ENCODE data around the gene C10orf95. TPM values are rescaled to one million over a fixed set of nuclear protein-coding genes. Genes with fewer than 3 reads are reported as not detected.
A peak's percentile ranks its signal among the peaks of the same experiment; 100 is the strongest.

C10orf95 gene
- total RNA-seq, 2 donors from 2014 or later: not detected

- peaks cover 0 to 7% of the 10 kb centered on the region in 2 donors for H3K4me1 ChIP-seq
- H3K9me3 ChIP-seq: no peaks in the 10 kb centered on the region
- no peak for TF ChIP-seq CTCF (IDR thresholded peaks at IDR 0.05)
- H3K27ac ChIP-seq: peak overlapping the region; percentile 49 to 78
- no peak for DNase-seq (ENCODE audit: low spot score)
- H3K27me3 ChIP-seq: no peaks in the 10 kb centered on the region
- peaks cover 55% of the 10 kb centered on the region for H3K36me3 ChIP-seq
- H3K4me3 ChIP-seq: no peak overlapping the region
These were observed 28.3 kb upstream of the C10orf95 start for GRCh38 chr10:102479651-102480050.

GRCh38 chr10:102476466-102477141 is 25.3 kb upstream of the C10orf95 start:
- Histone ChIP-seq H3K27me3 (no peaks in the 10 kb centered on the region), H3K9me3 (no peaks in the 10 kb centered on the region), H3K4me1 (peaks cover 0 to 7% of the 10 kb centered on the region in 2 donors), H3K36me3 (peaks cover 25% of the 10 kb centered on the region), H3K4me3 (no peak overlapping the region), H3K27ac (no peak overlapping the region)
- no peak for DNase-seq (ENCODE audit: low spot score)
- TF ChIP-seq CTCF (IDR thresholded peaks at IDR 0.05): no peak

GRCh38 chr10:102475451-102476040 is 24.2 kb upstream of the C10orf95 start:
- Histone ChIP-seq H3K9me3 (no peaks in the 10 kb centered on the region), H3K4me3 (no peak overlapping the region), H3K27ac (no peak overlapping the region), H3K27me3 (no peaks in the 10 kb centered on the region), H3K36me3 (peaks cover 14% of the 10 kb centered on the region), H3K4me1 (peaks cover 0 to 7% of the 10 kb centered on the region in 2 donors)
- TF ChIP-seq CTCF (IDR thresholded peaks at IDR 0.05): no peak
- DNase-seq (ENCODE audit: low spot score): no peak

GRCh38 chr10:102473445-102474331 is 22.3 kb upstream of the C10orf95 start:
- H3K36me3 ChIP-seq: no peaks in the 10 kb centered on the region
- no peaks in the 10 kb centered on the region for H3K27me3 ChIP-seq
- no peak for TF ChIP-seq CTCF (IDR thresholded peaks at IDR 0.05)
- H3K4me3 ChIP-seq: no peak overlapping the region
- DNase-seq (ENCODE audit: low spot score): no peak
- no peaks in the 10 kb centered on the region for H3K4me1 ChIP-seq
- H3K9me3 ChIP-seq: no peaks in the 10 kb centered on the region
- no peak overlapping the region for H3K27ac ChIP-seq

- DNase-seq (ENCODE audit: low spot score): no peak
- no peaks in the 10 kb centered on the region for H3K9me3 ChIP-seq
- no peak for TF ChIP-seq CTCF (IDR thresholded peaks at IDR 0.05)
- no peak overlapping the region for H3K27ac ChIP-seq
- H3K27me3 ChIP-seq: no peaks in the 10 kb centered on the region
- no peaks in the 10 kb centered on the region for H3K4me1 ChIP-seq
- H3K4me3 ChIP-seq: no peak overlapping the region
- H3K36me3 ChIP-seq: no peaks in the 10 kb centered on the region
These were observed 19.5 kb upstream of the C10orf95 start for GRCh38 chr10:102470579-102471546.

Measured in right atrium auricular region (tissue), 2 donors.